ENCODE measurements around the gene HSPA1L.
"Not testable (repeated sequence)": the region's sequence is repeated elsewhere in the genome, so short reads cannot be mapped to it uniquely, and the experiment has no call there.

DNA sequence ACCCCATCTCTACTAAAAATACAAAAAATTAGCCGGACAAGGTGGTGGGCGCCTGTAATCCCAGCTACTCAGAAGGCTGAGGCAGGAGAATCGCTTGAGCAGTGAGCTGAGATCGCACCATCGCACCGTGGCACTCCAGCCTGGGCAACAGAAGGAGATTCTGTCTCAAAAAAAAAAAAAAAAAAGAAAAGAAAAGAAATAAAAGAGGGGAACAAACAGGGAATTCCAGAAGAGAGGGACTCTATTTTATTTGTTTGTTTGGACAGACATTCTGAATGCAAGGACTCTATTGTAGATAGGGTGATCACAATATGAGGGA, 21.2 kb downstream of the HSPA1L start:
- TF ChIP-seq CTCF (IDR thresholded peaks at IDR 0.05; ENCODE audit: insufficient read depth, low read depth, low read length); EZH2 (IDR thresholded peaks at IDR 0.05; ENCODE audit: insufficient read depth, low read length): not testable (repeated sequence)

All from astrocyte (in vitro differentiated cells and primary cell).